Left lobe of liver (tissue), 2 donors: ENCODE measurements around the gene PROK2. TPM values are rescaled to one million over a fixed set of nuclear protein-coding genes. Genes with fewer than 3 reads are reported as not detected.

Experiments used
- ATAC-seq: fragments of 200-7000 bp; cut with Tn5 transposase; one replicate; pipeline ENCODE4 v1.9.1; 2020; ENCODE audit warnings: mild to moderate bottlenecking, moderate library complexity
- DNase-seq: peaks from one replicate; pipeline ENCODE4 v3.0.0-alpha.2; 2020; ENCODE audit warnings: low spot score
- total RNA-seq: library from RNA; stranded (reverse); gene quantifications from one replicate; pipeline ENCODE4 v1.2.1, GENCODE V29; 2021
- donor health status: DM: no; HTN: no; CAD: no; lungs with moderate emphysema.
- donor health status: DM: no; HTN: yes; CAD: no.

The PROK2 gene
- total RNA-seq, 1 donor from 2014 or later = 0.25 TPM

DNA sequence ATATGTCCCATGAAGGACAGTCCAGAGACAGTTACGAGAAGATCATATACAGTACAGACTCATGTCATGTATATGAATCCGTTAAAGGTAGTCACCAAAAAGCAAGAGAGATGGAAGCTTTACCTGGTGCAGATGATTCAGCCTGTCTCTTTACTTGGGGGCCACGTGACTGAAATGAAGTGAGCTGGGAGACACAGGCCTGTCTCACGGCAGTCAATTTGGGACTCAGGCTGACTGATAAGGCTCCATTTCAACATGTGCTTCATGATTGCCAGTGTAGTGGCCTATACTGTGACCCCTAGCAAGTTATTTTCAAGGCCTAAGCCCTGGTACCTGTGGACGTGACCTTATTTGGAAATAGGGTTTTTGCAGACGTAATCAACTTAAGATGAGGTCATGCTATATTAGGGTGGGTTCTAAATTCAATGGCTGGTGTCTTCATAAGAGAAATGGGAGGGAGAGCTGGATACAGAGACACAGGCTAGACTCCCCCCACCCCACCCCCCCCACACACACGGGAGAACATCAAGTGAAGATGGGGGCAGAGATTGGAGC lies 3.0 kb upstream of the PROK2 start:
- DNase-seq (peak; percentile 15), ATAC-seq (no peak)

DNA sequence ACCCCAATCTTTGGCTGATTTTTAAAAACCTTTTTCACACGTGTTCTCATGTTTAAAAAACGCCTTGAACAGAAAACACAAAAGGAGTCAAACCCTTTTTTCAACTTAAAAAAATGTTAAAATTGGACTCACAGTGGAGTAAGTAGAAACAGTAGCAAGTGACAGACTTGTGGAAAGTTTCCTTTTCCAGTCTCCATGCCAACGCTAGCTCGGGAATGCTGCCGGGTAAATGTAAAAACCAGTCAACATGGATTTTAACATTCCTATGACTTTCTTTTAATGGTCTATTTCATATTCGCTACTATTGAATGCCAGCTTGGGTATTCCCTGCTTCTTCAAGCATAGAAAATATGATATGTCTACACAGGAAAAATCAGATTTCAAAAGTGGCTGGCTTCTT lies 1.6 kb upstream of the PROK2 start:
- ATAC-seq = no peak
- DNase-seq = no peak

- no peak for ATAC-seq
- no peak for DNase-seq
Measured at GRCh38 chr3:71786217-71786549, 1.2 kb upstream of the PROK2 start.

GRCh38 chr3:71785532-71786216 lies 726 bp upstream of the PROK2 start:
- ATAC-seq (no peak), DNase-seq (peak; percentile 43)

DNA sequence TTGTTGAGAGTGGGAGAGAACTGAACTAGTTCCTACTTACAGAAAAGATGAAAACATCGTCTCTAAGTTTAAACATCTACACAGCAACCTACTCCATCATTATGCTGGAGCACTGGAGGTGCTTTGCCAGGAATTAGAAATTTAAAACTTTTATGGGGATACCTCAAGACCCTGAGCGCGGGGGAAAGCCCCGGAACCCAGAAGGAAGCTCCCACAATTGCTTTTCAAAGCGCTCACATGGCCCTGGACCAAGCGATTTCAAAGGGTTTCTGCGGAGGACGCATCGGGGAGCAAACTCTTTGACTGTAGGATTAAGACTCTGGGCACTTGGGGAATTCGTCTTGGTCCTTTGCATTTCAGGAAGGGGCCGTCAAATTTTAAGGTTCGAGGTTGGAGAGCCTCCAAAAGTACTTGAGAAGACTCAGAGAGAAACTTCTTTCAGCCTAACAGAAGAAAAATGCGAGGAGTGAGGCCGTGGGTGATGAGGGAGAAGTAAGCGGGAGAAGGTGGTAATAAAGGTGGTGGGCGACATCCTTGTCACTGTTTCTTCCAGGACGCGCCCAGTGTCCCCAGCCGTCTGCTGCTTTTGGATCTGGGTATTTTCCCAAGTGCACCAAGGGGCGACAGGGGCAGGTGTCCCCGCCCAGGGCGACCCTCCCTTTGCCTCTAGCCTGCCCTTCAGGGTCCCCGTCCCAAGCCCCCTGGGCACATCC lies 591 bp downstream of the PROK2 start:
- ATAC-seq (no peak), DNase-seq (peak; percentile 45)

GRCh38 chr3:71783152-71783551 lies 1.8 kb downstream of the PROK2 start:
- DNase-seq = no peak
- ATAC-seq = no peak

- DNase-seq (no peak), ATAC-seq (no peak)
Measured at GRCh38 chr3:71780430-71780829, 4.5 kb downstream of the PROK2 start.

GRCh38 chr3:71779674-71780377 lies 5.1 kb downstream of the PROK2 start:
- ATAC-seq = no peak
- no peak for DNase-seq

GRCh38 chr3:71778353-71778752 lies 6.6 kb downstream of the PROK2 start:
- no peak for DNase-seq
- ATAC-seq = no peak

GRCh38 chr3:71776538-71776937 lies 8.4 kb downstream of the PROK2 start:
- no peak for DNase-seq
- no peak for ATAC-seq

DNA sequence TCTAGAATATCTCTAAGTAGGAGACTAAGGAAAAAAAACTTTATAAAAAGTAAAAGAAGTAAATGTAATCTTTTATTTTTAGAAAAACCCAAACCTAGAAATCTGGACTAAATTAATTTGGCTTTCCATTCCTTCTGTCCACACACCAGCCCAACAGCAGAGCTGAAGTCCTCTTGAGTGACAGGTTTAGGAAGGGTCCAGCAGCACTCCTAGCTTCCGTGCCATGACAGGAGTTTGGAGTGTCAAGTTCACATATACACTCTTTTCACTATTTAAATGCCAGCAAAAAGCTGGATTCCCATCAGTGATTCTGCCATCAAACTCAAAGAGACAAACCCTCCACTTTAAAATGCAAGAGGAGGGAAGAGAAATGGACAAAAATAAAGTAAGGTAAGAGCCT lies 13.1 kb downstream of the PROK2 start:
- no peak for ATAC-seq
- DNase-seq = no peak

- DNase-seq (no peak), ATAC-seq (no peak)
Measured at GRCh38 chr3:71771126-71771525, 13.8 kb downstream of the PROK2 start.

DNA sequence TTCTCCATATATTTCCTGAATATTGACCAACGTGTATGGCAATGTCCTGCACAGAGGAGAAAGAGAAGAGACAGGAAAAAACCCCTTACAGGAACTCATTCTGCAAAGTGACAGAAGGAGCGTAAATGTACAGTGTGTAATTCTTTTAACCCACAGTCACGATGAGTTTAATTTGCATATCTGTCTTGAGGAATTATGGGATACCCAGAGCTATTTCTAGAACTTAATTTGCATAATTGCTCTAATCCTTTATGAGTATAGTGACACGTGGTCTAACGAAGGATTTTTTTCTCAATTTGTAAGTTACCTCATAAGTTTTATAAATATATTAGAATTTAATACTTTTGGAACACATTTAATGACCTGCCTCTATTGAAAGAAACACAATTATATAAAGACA lies 21.5 kb downstream of the PROK2 start:
- ATAC-seq = no peak
- no peak for DNase-seq

GRCh38 chr3:71760140-71760539 lies 24.8 kb downstream of the PROK2 start:
- DNase-seq (no peak), ATAC-seq (no peak)

- DNase-seq (no peak), ATAC-seq (no peak)
Measured at GRCh38 chr3:71759401-71759800, 25.5 kb downstream of the PROK2 start.

DNA sequence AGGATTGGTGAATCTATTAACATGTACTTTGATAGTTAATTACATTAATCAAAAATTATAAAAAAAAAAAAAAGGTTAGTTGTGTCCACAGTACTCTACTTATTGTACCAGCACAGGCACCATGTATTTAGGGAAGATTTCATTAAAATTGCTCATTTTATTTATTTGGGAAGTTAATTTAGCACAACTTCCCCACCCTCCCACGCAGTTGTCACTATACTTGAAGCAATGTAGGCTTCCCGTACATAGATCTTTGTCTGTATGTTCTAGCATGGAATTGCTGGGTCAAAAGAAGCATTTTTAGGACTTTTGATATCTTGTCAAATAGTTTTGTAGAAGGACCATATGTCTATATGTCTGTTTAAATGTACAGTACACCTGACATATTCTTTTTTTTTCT lies 26.9 kb downstream of the PROK2 start:
- DNase-seq (no peak), ATAC-seq (no peak)

GRCh38 chr3:71754610-71755253 lies 30.2 kb downstream of the PROK2 start:
- ATAC-seq (no peak), DNase-seq (no peak)

- ATAC-seq = peak; percentile 66
- DNase-seq = no peak
Measured at GRCh38 chr3:71753701-71754609, 31.0 kb downstream of the PROK2 start, which contains the start of gene GPR27. GPR27 (plus strand) TSS chr3:71753855; CDS start chr3:71754050, 195 bp downstream.

- DNase-seq (no peak), ATAC-seq (no peak)
Measured at GRCh38 chr3:71752831-71753700, 31.9 kb downstream of the PROK2 start.
